DND-41 (cell line): ENCODE measurements around the gene PPFIA1.

Experiments
- ATAC-seq: fragments of 200-7000 bp; cut with Tn5 transposase; 3 replicates; pipeline ENCODE4 v1.9.1; 2021; ENCODE audit warnings: low read depth; ENCODE audit not compliant: insufficient read depth
- DNase-seq: peaks from one replicate; pipeline ENCODE4 v3.0.0-alpha.2; 2020
- H2AFZ ChIP-seq: 2 replicates; pipeline ENCODE4 v1.6.0; 2012; ENCODE audit warnings: low read depth, low read length
- H3K27ac ChIP-seq: 2 replicates; pipeline ENCODE4 v1.5.1; 2012; ENCODE audit warnings: low read length, inconsistent platforms
- H3K27me3 ChIP-seq: fragments of 200-600 bp; sonication (generic); 2 replicates; pipeline ENCODE4 v1.6.0; 2012; ENCODE audit warnings: low read length, mild to moderate bottlenecking, inconsistent platforms; ENCODE audit not compliant: insufficient read depth, poor library complexity
- H3K36me3 ChIP-seq: 2 replicates; pipeline ENCODE4 v1.5.1; 2012; ENCODE audit warnings: low read length, inconsistent platforms; ENCODE audit not compliant: insufficient read depth
- H3K4me1 ChIP-seq: 2 replicates; pipeline ENCODE4 v1.5.1; 2012; ENCODE audit warnings: mild to moderate bottlenecking, low read length; ENCODE audit not compliant: insufficient read depth
- H3K4me2 ChIP-seq: 2 replicates; pipeline ENCODE4 v1.6.0; 2012; ENCODE audit warnings: mild to moderate bottlenecking, moderate library complexity, low read length, inconsistent platforms; ENCODE audit not compliant: insufficient read depth
- H3K4me3 ChIP-seq, 2 experiments: fragments of 200-600 bp in 1 of 2; shearing (Covaris generic) in 1 of 2; 2 replicates each; pipeline ENCODE4 v1.5.1; 2012 to 2016; ENCODE audit warnings: inconsistent platforms in 2 of 2, low read length in 2 of 2, mild to moderate bottlenecking in 2 of 2, low read depth in 1 of 2, moderate library complexity in 1 of 2
- H3K79me2 ChIP-seq: 2 replicates; pipeline ENCODE4 v1.6.0; 2012; ENCODE audit warnings: low read length, inconsistent platforms; ENCODE audit not compliant: insufficient read depth
- H3K9ac ChIP-seq: 2 replicates; pipeline ENCODE4 v1.6.0; 2012; ENCODE audit warnings: low read depth, mild to moderate bottlenecking, inconsistent platforms, low read length, moderate library complexity
- H3K9me3 ChIP-seq: 2 replicates; pipeline ENCODE4 v1.5.1; 2012; ENCODE audit warnings: low read length, moderate library complexity, mild to moderate bottlenecking, inconsistent platforms; ENCODE audit not compliant: insufficient read depth, severe bottlenecking
- H4K20me1 ChIP-seq: 2 replicates; pipeline ENCODE4 v1.6.0; 2012; ENCODE audit warnings: low read length; ENCODE audit not compliant: insufficient read depth
- CTCF ChIP-seq: IDR thresholded peaks from 2 replicates; pipeline ENCODE4 v1.5.1; 2012; ENCODE audit warnings: borderline replicate concordance, low read length, moderate library complexity, mild to moderate bottlenecking; ENCODE audit not compliant: poor library complexity, severe bottlenecking; ENCODE audit errors: extremely low read depth
- EZH2 ChIP-seq: IDR thresholded peaks from 3 replicates; pipeline ENCODE4 v1.6.1; 2012; ENCODE audit warnings: borderline replicate concordance, low read depth, mild to moderate bottlenecking, moderate library complexity, low read length, inconsistent platforms; ENCODE audit not compliant: severe bottlenecking

PPFIA1 gene

GRCh38 chr11:70323806-70324205, 53.3 kb downstream of the PPFIA1 start:
- Histone ChIP-seq H2AFZ (no peak overlapping the region), H3K9me3 (no peaks in the 10 kb centered on the region), H4K20me1 (peaks cover 3% of the 10 kb centered on the region; the same call in 1 of the 2 replicates), H3K27me3 (no peaks in the 10 kb centered on the region), H3K36me3 (peaks cover 81% of the 10 kb centered on the region), H3K4me1 (no peaks in the 10 kb centered on the region), H3K27ac (no peak overlapping the region), H3K9ac (no peak overlapping the region), H3K79me2 (no peaks in the 10 kb centered on the region), H3K4me3 (no peak overlapping the region), H3K4me2 (no peak overlapping the region)
- TF ChIP-seq CTCF (no peak), EZH2 (no peak)
- no peak for DNase-seq
- no peak for ATAC-seq

GRCh38 chr11:70324376-70325115, 54.1 kb downstream of the PPFIA1 start:
- H3K9ac ChIP-seq = no peak overlapping the region
- TF ChIP-seq EZH2 (no peak), CTCF (no peak)
- H4K20me1 ChIP-seq = peaks cover 3% of the 10 kb centered on the region; the same call in 1 of the 2 replicates
- H2AFZ ChIP-seq = no peak overlapping the region
- no peaks in the 10 kb centered on the region for H3K4me1 ChIP-seq
- no peak for DNase-seq
- H3K4me2 ChIP-seq = no peak overlapping the region
- H3K27me3 ChIP-seq = no peaks in the 10 kb centered on the region
- H3K27ac ChIP-seq = no peak overlapping the region
- no peaks in the 10 kb centered on the region for H3K9me3 ChIP-seq
- peaks cover 81% of the 10 kb centered on the region for H3K36me3 ChIP-seq
- no peaks in the 10 kb centered on the region for H3K79me2 ChIP-seq
- ATAC-seq = no peak
- H3K4me3 ChIP-seq = no peak overlapping the region

- Histone ChIP-seq H3K79me2 (no peaks in the 10 kb centered on the region), H3K27me3 (no peaks in the 10 kb centered on the region), H2AFZ (no peak overlapping the region), H3K9me3 (no peaks in the 10 kb centered on the region), H3K9ac (no peak overlapping the region), H4K20me1 (no peaks in the 10 kb centered on the region; the same call in 1 of the 2 replicates), H3K27ac (no peak overlapping the region), H3K4me1 (no peaks in the 10 kb centered on the region), H3K36me3 (peaks cover 81% of the 10 kb centered on the region), H3K4me2 (no peak overlapping the region), H3K4me3 (no peak overlapping the region)
- no peak for TF ChIP-seq EZH2
- no peak for TF ChIP-seq CTCF
- ATAC-seq (no peak), DNase-seq (no peak)
These were observed 55.3 kb downstream of the PPFIA1 start for GRCh38 chr11:70325824-70326223.
